Measurements from ENCODE around the gene CDKL1. TPM values are rescaled to one million over a fixed set of nuclear protein-coding genes. Genes with fewer than 3 reads are reported as not detected.

The CDKL1 gene
- total RNA-seq, 1 donor from 2014 or later = 24.3 TPM

DNA sequence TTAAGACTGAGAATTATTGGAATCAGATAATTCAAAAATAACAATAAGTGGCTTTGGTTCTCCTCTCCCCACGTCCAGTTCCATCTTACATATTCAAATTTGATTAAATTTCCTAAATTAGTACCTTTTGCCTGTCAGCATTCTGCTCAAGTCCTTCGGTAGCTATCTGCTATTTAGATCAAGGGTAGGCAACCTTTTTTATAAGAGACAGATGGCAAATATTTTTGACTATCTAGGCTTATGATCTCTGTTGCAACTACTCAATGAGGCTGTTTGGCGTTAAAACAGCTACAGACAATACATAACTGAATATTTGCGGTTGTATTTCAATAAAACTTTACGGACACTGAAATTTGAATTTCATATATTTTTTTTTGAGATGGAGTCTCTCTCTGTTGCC is 106.4 kb downstream of the CDKL1 start:
- DNase-seq (ENCODE audit: extremely low read depth, low read depth, low spot score) = no peak

GRCh38 chr14:50288146-50288545 is 108.5 kb downstream of the CDKL1 start:
- DNase-seq (ENCODE audit: extremely low read depth, low read depth, low spot score) = no peak

- no peak for DNase-seq (ENCODE audit: extremely low read depth, low read depth, low spot score)
Observed at GRCh38 chr14:50285861-50286260, 110.8 kb downstream of the CDKL1 start.

Other genes starting within 250 kb of the CDKL1 start
- 21.1 and 25.1 TPM in 2 replicates for gene SOS2, start 165.3 kb downstream of the CDKL1 start, total RNA-seq
- gene L2HGDH, start 84.7 kb downstream of the CDKL1 start, total RNA-seq = 3.0 and 8.9 TPM in 2 replicates
- gene DMAC2L, start 84.6 kb downstream of the CDKL1 start, total RNA-seq = 9.6 and 16.0 TPM in 2 replicates
- gene MAP4K5, start 135.7 kb upstream of the CDKL1 start, total RNA-seq = 113 and 155 TPM in 2 replicates
- 2.9 and 6.3 TPM in 2 replicates for gene ATL1, start 163.3 kb upstream of the CDKL1 start, total RNA-seq